SK-N-SH (cell line): ENCODE results near the gene ANGPTL4. TPM values are rescaled to one million over a fixed set of nuclear protein-coding genes. Genes with fewer than 3 reads are reported as not detected.

Experiments
- CTCF ChIA-PET: fragments of 300-600, 350-600 bp; formaldehyde crosslinking; extraction: SDS; loops from one replicate; lab custom pipeline; 2021; lab: Yijun Ruan, JAX
- POLR2A ChIA-PET: fragments of 350-600 bp; sonication (Branson Sonifier 250); formaldehyde crosslinking; extraction: SDS; loops from one replicate; lab custom pipeline; 2020; ENCODE audit warnings: antibody characterized with exemption, inconsistent platforms; lab: Yijun Ruan, JAX
- DNase-seq: peaks from one replicate; pipeline ENCODE4 v3.0.0; 2012
- H2AFZ ChIP-seq: fragments of 200-600 bp; sonication (generic); 2 replicates; pipeline ENCODE4 v1.8.1; 2016; ENCODE audit warnings: antibody characterized with exemption, mild to moderate bottlenecking, low read depth
- H3F3A ChIP-seq: fragments of 200-600 bp; sonication (generic); replicated peaks from 2 replicates; pipeline ENCODE3; 2016; ENCODE audit warnings: antibody characterized with exemption, mild to moderate bottlenecking; ENCODE audit not compliant: insufficient read depth
- H3K27ac ChIP-seq, 2 experiments: fragments of 200-500 bp in 1 of 2; fragments of 200-600 bp in 1 of 2; sonication (Bioruptor generic) in 1 of 2; sonication (generic), shearing (Covaris generic) in 1 of 2; 2 replicates each; pipeline versions ENCODE4 v1.5.1 to v1.6.1; 2014 to 2016; ENCODE audit warnings: low read depth in 2 of 2, inconsistent platforms in 1 of 2, low read length in 1 of 2, mild to moderate bottlenecking in 1 of 2, mixed read lengths in 1 of 2
- H3K27me3 ChIP-seq: fragments of 200-600 bp; sonication (generic), shearing (Covaris generic); 2 replicates; pipeline ENCODE4 v1.6.1; 2016; ENCODE audit warnings: mixed run types; ENCODE audit not compliant: insufficient read depth
- H3K36me3 ChIP-seq, 2 experiments: fragments of 200-500 bp in 1 of 2; fragments of 200-600 bp in 1 of 2; sonication (Bioruptor generic) in 1 of 2; sonication (generic) in 1 of 2; replicated peaks in 1 of 2; 2 replicates each; pipeline versions ENCODE3 to v1.5.1; 2014 to 2016; ENCODE audit warnings: low read length in 1 of 2, mild to moderate bottlenecking in 1 of 2; ENCODE audit not compliant: insufficient read depth in 2 of 2, control insufficient read depth in 1 of 2
- H3K4me1 ChIP-seq, 2 experiments: fragments of 200-500 bp in 1 of 2; fragments of 200-600 bp in 1 of 2; sonication (Bioruptor generic) in 1 of 2; sonication (generic), shearing (Covaris generic) in 1 of 2; 2 replicates each; pipeline versions ENCODE4 v1.5.1 to v1.6.1; 2014 to 2016; ENCODE audit warnings: low read depth in 1 of 2, low read length in 1 of 2, mixed run types in 1 of 2; ENCODE audit not compliant: insufficient read depth in 2 of 2, control insufficient read depth in 1 of 2
- H3K4me2 ChIP-seq: fragments of 200-600 bp; sonication (generic), shearing (Covaris generic); 2 replicates; pipeline ENCODE4 v1.6.1; 2017; ENCODE audit warnings: mixed run types
- H3K4me3 ChIP-seq, 2 experiments: fragments of 200-500 bp in 1 of 2; fragments of 200-600 bp in 1 of 2; sonication (Bioruptor generic) in 1 of 2; sonication (generic), shearing (Covaris generic) in 1 of 2; 2 replicates each; pipeline versions ENCODE4 v1.5.1 to v1.8.1; 2014 to 2016; ENCODE audit warnings: low read depth in 2 of 2, inconsistent platforms in 1 of 2, low read length in 1 of 2, mild to moderate bottlenecking in 1 of 2, mixed read lengths in 1 of 2, moderate library complexity in 1 of 2
- H3K79me2 ChIP-seq: fragments of 200-600 bp; sonication (generic); 2 replicates; pipeline ENCODE4 v1.8.1; 2017; ENCODE audit warnings: mild to moderate bottlenecking; ENCODE audit not compliant: insufficient read depth
- H3K9ac ChIP-seq: fragments of 200-600 bp; sonication (generic); 2 replicates; pipeline ENCODE4 v1.6.1; 2017; ENCODE audit warnings: mixed run types
- H3K9me2 ChIP-seq: fragments of 200-600 bp; sonication (generic); 2 replicates; pipeline ENCODE4 v1.6.1; 2017; ENCODE audit warnings: mixed run types
- H3K9me3 ChIP-seq: fragments of 200-600 bp; sonication (generic); 2 replicates; pipeline ENCODE4 v1.6.1; 2017; ENCODE audit warnings: mixed run types, mild to moderate bottlenecking, moderate library complexity
- H4K20me1 ChIP-seq: fragments of 200-600 bp; sonication (generic); 2 replicates; pipeline ENCODE4 v1.6.1; 2017; ENCODE audit warnings: mild to moderate bottlenecking, mixed run types; ENCODE audit not compliant: insufficient read depth
- CHD2 ChIP-seq: fragments of 150-350 bp; IDR thresholded peaks from 2 replicates; pipeline ENCODE4 v1.6.1; 2018; ENCODE audit warnings: low read length; ENCODE audit not compliant: partially characterized antibody
- EP300 ChIP-seq, 2 experiments: IDR thresholded peaks; 2 replicates each; pipeline versions ENCODE4 v1.4.0 to v1.6.1; 2012; ENCODE audit warnings: borderline replicate concordance in 1 of 2, low read depth in 1 of 2, low read length in 1 of 2
- EZH2phosphoT487 ChIP-seq: fragments of 200-600 bp; sonication (generic); IDR thresholded peaks from 2 replicates; pipeline ENCODE4 v1.6.1; 2017; ENCODE audit warnings: low read depth, mixed run types, mild to moderate bottlenecking, antibody characterized with exemption, moderate library complexity, borderline replicate concordance
- GATA2 ChIP-seq: sonication (generic); formaldehyde crosslinking; IDR thresholded peaks from 2 replicates; pipeline ENCODE4 v1.5.0; 2020; ENCODE audit warnings: mild to moderate bottlenecking, missing genetic modification reagents
- JUND ChIP-seq: IDR thresholded peaks from 2 replicates; pipeline ENCODE4 v1.4.0; 2012
- MAX ChIP-seq: IDR thresholded peaks from 2 replicates; pipeline ENCODE4 v1.4.0; 2012; ENCODE audit warnings: low read depth
- NFIC ChIP-seq: IDR thresholded peaks from 2 replicates; pipeline ENCODE4 v1.4.0; 2012; ENCODE audit warnings: borderline replicate concordance
- POLR2AphosphoS5 ChIP-seq: IDR thresholded peaks from 2 replicates; pipeline ENCODE4 v1.6.1; 2012; ENCODE audit warnings: low read depth, low read length
- RAD21 ChIP-seq: IDR thresholded peaks from 2 replicates; pipeline ENCODE4 v1.6.1; 2012; ENCODE audit warnings: mild to moderate bottlenecking, low read length
- RFX5 ChIP-seq: IDR thresholded peaks from 2 replicates; pipeline ENCODE4 v1.6.1; 2012; ENCODE audit warnings: mild to moderate bottlenecking, improper control_type of control experiment, low read length
- RXRA ChIP-seq: IDR thresholded peaks from 2 replicates; pipeline ENCODE4 v1.4.0; 2012; ENCODE audit warnings: low read depth, mild to moderate bottlenecking, borderline replicate concordance
- TEAD4 ChIP-seq: IDR thresholded peaks from 2 replicates; pipeline ENCODE4 v1.4.0; 2012; ENCODE audit warnings: mild to moderate bottlenecking, borderline replicate concordance; ENCODE audit not compliant: insufficient read depth
- YY1 ChIP-seq: IDR thresholded peaks from 2 replicates; pipeline ENCODE4 v1.4.0; 2012; ENCODE audit warnings: low read depth, mild to moderate bottlenecking
- ZBTB33 ChIP-seq: IDR thresholded peaks from 2 replicates; pipeline ENCODE4 v1.4.0; 2012; ENCODE audit warnings: low read depth, borderline replicate concordance
- WGBS: methylation state at CpG from one replicate; pipeline ENCODE4 v1.1.6; 2017; ENCODE audit warnings: low lambda C conversion rate; 5-methylcytosine and 5-hydroxymethylcytosine counted together
- polyA plus RNA-seq, 3 experiments: library from polyadenylated mRNA; depleted of rRNA; stranded (reverse); fragments of >200 nt; gene quantifications; 2 replicates each; pipeline ENCODE4 v1.2.3, GENCODE V29; 2012
- TF ChIP-seq, protein P1 (sequence below): fragments of 150-350 bp; IDR thresholded peaks from 2 replicates; pipeline ENCODE4 v1.6.1; 2016; ENCODE audit warnings: mild to moderate bottlenecking, low read depth, low read length
- TF ChIP-seq, protein P2 (sequence below): fragments of 200-600 bp; sonication (generic); IDR thresholded peaks from 2 replicates; pipeline ENCODE4 v1.6.1; 2017; ENCODE audit warnings: antibody characterized with exemption, mild to moderate bottlenecking, moderate library complexity
- TF ChIP-seq, protein P3 (sequence below): fragments of 150-350 bp; IDR thresholded peaks from 2 replicates; pipeline ENCODE4 v1.6.1; 2017; ENCODE audit warnings: antibody characterized with exemption, low read length, low read depth, borderline replicate concordance
- TF ChIP-seq, protein P4 (sequence below): IDR thresholded peaks from 2 replicates; pipeline ENCODE4; 2012

ANGPTL4 gene
- polyA plus RNA-seq, 1 of the 3 experiments (the other 2 are of a cell fraction) = 62.5 TPM

- no peaks in the 10 kb centered on the region for H4K20me1 ChIP-seq
- H3K27me3 ChIP-seq = no peaks in the 10 kb centered on the region
- H3K27ac ChIP-seq = no peak overlapping the region; a peak in 1 of 4 replicates
- H3K36me3 ChIP-seq = peaks cover 0 to 7% of the 10 kb centered on the region in 2 experiments
- DNase-seq = no peak
- no peaks in the 10 kb centered on the region for H3K9me3 ChIP-seq
- H3K79me2 ChIP-seq = peaks cover 9% of the 10 kb centered on the region; the same call in 1 of the 2 replicates
- no peak overlapping the region for H2AFZ ChIP-seq
- H3F3A ChIP-seq = peaks cover 21% of the 10 kb centered on the region
- H3K9ac ChIP-seq = no peak overlapping the region
- H3K4me2 ChIP-seq = peak overlapping the region; percentile 97
- CTCF ChIA-PET = interaction anchor here (1.2 to 5.0 kb wide), 2 partner anchors 12 to 140 kb away, joined by 3 to 51 read pairs; no protein-coding TSS in a partner anchor
- H3K4me1 ChIP-seq = peaks cover 30 to 39% of the 10 kb centered on the region in 2 experiments; a peak in 3 of 4 replicates
- no peaks in the 10 kb centered on the region for H3K9me2 ChIP-seq
- TF ChIP-seq RAD21 (no peak), RXRA (no peak), TEAD4 (no peak), JUND (no peak), RFX5 (no peak), ZBTB33 (no peak), GATA2 (CRISPR knock-in tag) (no peak), NFIC (no peak), MAX (no peak), YY1 (no peak), CHD2 (no peak), EZH2phosphoT487 (no peak), EP300 (IDR thresholded peaks at IDR 0.05; ENCODE audit: borderline replicate concordance in 1 of 2, low read depth in 1 of 2, low read length in 1 of 2) (no peak), POLR2AphosphoS5 (no peak)
- TF ChIP-seq, protein P1, sequence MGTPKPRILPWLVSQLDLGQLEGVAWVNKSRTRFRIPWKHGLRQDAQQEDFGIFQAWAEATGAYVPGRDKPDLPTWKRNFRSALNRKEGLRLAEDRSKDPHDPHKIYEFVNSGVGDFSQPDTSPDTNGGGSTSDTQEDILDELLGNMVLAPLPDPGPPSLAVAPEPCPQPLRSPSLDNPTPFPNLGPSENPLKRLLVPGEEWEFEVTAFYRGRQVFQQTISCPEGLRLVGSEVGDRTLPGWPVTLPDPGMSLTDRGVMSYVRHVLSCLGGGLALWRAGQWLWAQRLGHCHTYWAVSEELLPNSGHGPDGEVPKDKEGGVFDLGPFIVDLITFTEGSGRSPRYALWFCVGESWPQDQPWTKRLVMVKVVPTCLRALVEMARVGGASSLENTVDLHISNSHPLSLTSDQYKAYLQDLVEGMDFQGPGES = no peak
- TF ChIP-seq, protein P2, sequence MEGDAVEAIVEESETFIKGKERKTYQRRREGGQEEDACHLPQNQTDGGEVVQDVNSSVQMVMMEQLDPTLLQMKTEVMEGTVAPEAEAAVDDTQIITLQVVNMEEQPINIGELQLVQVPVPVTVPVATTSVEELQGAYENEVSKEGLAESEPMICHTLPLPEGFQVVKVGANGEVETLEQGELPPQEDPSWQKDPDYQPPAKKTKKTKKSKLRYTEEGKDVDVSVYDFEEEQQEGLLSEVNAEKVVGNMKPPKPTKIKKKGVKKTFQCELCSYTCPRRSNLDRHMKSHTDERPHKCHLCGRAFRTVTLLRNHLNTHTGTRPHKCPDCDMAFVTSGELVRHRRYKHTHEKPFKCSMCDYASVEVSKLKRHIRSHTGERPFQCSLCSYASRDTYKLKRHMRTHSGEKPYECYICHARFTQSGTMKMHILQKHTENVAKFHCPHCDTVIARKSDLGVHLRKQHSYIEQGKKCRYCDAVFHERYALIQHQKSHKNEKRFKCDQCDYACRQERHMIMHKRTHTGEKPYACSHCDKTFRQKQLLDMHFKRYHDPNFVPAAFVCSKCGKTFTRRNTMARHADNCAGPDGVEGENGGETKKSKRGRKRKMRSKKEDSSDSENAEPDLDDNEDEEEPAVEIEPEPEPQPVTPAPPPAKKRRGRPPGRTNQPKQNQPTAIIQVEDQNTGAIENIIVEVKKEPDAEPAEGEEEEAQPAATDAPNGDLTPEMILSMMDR = no peak
- TF ChIP-seq, protein P3, sequence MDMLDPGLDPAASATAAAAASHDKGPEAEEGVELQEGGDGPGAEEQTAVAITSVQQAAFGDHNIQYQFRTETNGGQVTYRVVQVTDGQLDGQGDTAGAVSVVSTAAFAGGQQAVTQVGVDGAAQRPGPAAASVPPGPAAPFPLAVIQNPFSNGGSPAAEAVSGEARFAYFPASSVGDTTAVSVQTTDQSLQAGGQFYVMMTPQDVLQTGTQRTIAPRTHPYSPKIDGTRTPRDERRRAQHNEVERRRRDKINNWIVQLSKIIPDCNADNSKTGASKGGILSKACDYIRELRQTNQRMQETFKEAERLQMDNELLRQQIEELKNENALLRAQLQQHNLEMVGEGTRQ = no peak
- TF ChIP-seq, protein P4, sequence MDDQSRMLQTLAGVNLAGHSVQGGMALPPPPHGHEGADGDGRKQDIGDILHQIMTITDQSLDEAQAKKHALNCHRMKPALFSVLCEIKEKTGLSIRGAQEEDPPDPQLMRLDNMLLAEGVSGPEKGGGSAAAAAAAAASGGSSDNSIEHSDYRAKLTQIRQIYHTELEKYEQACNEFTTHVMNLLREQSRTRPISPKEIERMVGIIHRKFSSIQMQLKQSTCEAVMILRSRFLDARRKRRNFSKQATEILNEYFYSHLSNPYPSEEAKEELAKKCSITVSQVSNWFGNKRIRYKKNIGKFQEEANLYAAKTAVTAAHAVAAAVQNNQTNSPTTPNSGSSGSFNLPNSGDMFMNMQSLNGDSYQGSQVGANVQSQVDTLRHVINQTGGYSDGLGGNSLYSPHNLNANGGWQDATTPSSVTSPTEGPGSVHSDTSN = no peak
- POLR2A ChIA-PET = interaction anchor here (1.3 to 1.9 kb wide), 2 partner anchors 45 to 148 kb away, joined by 3 to 4 read pairs; partner anchors contain the start of genes NDUFA7, RPS28 and ZNF414
- WGBS = 100% methylated on average over 8 of the region's 11 CpGs
- H3K4me3 ChIP-seq = peak overlapping the region in 1 of 2 experiments; percentile 35; a peak in 1 of 4 replicates
Observed at GRCh38 chr19:8366121-8366581, 2.2 kb downstream of the ANGPTL4 start.
